Activated CD8-positive, alpha-beta memory T cell treated with anti-CD3 and anti-CD28 coated beads for 48 hours (primary cell): Measurements from ENCODE around the gene LAMA3.
"Not testable (repeated sequence)": the region's sequence is repeated elsewhere in the genome, so short reads cannot be mapped to it uniquely, and the experiment has no call there.

Source experiments
- DNase-seq, 3 experiments: peaks; one replicate each; pipeline ENCODE4 v3.0.0-alpha.2; 2020; ENCODE audit warnings: low read depth in 2 of 3, low spot score in 2 of 3

The LAMA3 gene

GRCh38 chr18:23704806-23705205 lies 15.6 kb downstream of the LAMA3 start:
- DNase-seq = no peak

DNA sequence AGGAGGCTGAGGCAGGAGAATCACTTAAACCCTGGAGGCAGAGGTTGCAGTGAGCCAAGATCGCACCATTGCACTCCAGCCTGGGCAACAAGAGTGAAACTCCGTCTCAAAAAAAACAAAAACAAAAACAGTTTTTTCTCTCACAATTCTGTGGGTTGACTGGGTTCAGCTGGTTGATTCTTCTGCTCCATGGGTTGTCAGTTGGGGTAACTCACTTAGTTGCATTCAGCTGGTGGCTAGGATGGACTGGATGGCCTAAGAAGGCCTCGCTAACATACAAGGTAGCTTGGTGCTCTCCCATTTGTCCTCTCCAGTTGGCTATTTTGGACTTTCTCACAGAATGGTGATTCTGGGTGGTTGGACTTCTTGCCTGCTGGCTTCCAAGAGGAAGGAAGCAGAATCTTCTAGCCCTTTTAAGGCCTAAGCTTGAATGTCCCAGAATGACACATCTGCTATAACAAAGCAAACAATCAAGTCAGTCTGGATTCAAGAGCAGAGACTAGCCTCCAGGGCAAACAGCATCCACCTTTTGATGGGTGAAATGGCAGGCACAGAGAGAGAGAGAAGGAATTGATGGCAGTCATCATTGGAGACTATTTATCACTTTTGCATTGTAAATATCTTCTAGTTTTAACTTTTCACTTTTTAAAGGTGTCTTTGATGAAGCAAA lies 17.9 kb downstream of the LAMA3 start:
- DNase-seq = no peak

GRCh38 chr18:23710068-23710527 lies 20.8 kb downstream of the LAMA3 start:
- DNase-seq = no peak

DNA sequence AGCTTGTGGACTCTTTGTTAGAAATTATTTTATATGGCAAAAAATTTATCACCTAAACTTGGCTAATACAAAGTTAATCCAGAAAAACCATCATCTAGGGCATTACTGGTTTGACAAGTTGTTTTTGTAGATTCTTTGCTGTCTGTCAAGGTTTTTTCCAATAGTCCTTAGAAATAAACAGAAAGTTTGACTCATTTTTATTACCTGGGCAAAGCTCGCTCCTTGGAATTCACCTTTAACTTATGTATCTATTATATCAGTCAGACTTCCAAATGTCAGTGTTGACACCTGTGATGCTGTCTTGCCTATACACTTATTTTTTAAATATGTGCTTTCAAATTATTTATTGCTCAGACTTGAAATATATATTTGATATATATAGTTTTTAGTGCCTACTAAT lies 21.7 kb downstream of the LAMA3 start:
- DNase-seq = no peak

DNA sequence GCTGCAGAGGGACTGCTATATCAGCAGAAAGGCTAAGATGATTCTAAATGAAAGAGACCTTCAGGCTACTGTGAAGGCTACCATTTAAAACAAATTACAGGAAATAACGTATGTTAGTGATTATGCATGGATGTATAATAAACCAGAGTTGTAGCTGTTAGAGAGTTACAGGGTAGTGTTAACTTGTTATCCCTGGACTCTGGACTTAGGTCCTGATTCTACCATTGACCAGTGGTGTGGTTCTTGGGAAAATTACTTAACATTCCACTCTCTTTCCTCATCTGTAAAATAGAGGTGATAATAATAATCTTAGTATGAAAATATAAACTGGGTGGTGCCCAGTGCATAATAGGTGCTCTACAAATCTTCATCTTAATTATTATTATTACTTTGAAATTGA lies 22.2 kb downstream of the LAMA3 start:
- no peak for DNase-seq

- DNase-seq = no peak
Observed at GRCh38 chr18:23712445-23712844, 23.2 kb downstream of the LAMA3 start.

DNA sequence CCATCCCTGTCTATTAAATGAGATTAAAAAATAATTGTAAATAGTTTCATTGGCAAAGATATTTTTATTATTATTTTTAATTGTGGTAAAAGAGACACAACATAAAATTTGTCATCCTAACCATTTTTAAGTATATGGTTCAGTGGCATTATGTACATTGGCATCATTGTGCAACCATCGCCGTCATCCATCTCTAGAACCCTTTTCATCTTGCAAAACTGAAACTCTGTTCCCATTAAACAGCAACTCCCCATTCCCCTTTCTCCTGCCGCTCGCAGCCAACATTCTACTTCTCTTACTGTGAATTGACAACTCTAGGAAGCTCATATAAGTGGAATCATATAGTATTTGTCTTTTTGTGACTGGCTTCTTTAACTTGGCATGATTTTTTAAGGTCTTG lies 25.3 kb downstream of the LAMA3 start:
- no peak for DNase-seq

DNA sequence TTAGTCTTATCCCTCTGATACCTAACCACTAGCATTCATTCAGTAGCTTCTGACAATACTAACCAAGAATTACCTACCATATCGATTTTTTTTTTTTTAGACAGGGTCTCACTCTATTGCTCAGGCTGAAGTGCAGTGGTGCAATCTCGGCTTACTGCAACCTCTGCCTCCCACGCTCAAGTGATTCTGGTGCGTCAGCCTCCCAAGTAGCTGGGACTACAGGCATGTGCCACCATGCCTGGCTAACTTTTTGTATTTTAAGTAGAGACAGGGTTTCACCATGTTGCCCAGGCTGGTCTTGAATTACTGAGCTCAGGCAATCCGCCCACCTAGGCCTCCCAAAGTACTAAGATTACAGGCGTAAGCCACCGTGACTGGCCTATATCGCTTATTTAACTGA lies 26.8 kb downstream of the LAMA3 start:
- DNase-seq = not testable (repeated sequence)

DNA sequence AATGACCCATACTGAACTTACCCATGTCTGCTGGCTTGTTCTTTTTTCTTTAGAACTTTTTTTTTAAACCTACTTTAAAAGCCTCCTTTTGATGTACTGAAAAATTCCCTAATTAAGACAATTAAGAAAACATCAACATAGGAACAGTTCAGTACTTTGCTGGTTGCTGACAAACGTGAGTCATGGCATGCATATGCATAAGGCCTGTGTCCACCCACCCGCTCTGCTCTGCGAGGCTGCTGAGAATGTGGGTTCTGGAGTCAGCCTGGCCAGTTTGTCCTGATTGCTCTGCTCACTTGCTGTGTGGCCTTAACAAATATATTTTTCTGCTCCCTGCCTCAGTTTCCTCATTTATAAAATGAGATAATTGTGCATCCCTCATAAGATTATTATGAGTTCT lies 27.3 kb downstream of the LAMA3 start:
- no peak for DNase-seq

- no peak for DNase-seq
Observed at GRCh38 chr18:23716966-23717365, 27.7 kb downstream of the LAMA3 start.

- no peak for DNase-seq
Observed at GRCh38 chr18:23718243-23718720, 29.0 kb downstream of the LAMA3 start.

- no peak for DNase-seq
Observed at GRCh38 chr18:23718731-23719130, 29.5 kb downstream of the LAMA3 start.

- DNase-seq = no peak
Observed at GRCh38 chr18:23719634-23720201, 30.5 kb downstream of the LAMA3 start.

DNA sequence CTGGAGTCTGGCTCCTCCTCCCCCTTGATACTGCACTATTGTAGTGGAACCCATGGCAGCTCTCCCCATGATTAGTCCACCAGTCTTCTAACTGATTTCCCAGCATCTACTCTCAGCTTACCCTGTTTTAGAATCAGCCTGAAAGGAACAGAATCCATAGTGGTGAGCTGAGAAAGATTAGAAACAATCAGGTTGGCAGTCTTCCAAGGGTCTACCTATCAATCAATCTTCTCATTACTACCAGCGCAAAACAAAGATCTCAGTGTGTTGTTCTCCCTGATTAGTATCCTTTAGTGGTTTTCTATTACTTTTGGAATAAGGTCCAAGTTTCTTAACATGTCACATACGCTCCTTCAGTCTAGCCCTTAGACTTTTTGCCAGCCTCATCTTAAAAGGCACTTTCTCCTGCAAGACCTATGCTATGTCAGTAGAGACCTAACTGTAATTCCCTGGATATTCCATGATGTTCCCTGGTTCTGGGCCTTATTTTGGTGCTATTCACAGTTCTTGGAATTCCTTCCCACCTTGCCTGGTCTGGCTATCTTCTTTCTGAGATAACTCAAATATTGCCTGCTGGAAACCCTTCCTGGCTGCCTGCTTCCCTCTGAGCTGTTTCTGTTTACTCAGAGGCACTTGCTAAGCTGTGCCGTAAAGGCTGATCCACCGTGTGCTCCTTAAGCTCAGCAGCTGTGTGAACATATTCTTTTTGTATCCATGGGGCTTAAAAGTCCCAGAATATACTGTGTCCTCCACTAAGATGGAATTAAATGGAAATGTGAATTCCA lies 32.6 kb downstream of the LAMA3 start:
- DNase-seq = no peak

GRCh38 chr18:23722646-23723045 lies 33.4 kb downstream of the LAMA3 start:
- no peak for DNase-seq

GRCh38 chr18:23723121-23723520 lies 33.9 kb downstream of the LAMA3 start:
- DNase-seq = no peak

DNA sequence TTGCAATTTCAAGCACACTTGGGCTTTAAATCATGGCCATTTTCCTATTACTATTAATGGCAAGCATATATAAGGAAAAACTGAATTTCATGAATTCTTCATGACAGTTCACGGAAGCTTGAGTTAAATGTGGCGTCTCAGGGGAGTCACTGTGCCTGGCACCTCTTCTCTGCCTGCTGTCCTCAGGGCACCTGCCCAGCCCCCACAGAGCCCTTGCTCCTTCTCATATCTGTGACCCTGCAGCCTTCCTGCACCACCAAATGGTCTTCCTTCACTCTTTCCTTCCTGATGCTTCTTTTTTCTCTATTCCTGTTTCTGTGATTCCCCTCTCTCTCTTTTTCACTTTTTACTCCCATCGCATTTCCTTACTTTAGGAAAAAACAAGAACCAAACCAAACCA lies 35.4 kb downstream of the LAMA3 start:
- no peak for DNase-seq

DNA sequence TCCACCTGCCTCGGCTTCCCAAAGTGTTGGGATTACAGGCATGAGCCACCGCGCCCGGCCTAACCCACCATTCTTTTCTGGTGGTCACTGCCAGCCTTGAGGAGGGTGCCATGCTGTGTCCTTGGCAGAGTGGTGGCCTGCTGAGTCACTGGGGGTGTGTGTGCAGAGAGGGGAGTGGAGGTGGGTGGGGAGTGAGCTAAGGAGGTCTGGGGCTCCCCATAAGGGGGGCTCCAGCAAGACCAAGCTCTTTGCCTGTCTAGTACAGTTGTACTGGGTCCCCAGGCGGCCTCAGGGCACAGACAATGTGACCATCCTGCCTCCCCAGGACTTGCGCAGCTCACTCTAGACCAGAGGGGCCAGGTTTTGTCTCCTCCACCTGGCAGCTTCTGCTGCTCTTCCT lies 36.1 kb downstream of the LAMA3 start:
- no peak for DNase-seq

DNA sequence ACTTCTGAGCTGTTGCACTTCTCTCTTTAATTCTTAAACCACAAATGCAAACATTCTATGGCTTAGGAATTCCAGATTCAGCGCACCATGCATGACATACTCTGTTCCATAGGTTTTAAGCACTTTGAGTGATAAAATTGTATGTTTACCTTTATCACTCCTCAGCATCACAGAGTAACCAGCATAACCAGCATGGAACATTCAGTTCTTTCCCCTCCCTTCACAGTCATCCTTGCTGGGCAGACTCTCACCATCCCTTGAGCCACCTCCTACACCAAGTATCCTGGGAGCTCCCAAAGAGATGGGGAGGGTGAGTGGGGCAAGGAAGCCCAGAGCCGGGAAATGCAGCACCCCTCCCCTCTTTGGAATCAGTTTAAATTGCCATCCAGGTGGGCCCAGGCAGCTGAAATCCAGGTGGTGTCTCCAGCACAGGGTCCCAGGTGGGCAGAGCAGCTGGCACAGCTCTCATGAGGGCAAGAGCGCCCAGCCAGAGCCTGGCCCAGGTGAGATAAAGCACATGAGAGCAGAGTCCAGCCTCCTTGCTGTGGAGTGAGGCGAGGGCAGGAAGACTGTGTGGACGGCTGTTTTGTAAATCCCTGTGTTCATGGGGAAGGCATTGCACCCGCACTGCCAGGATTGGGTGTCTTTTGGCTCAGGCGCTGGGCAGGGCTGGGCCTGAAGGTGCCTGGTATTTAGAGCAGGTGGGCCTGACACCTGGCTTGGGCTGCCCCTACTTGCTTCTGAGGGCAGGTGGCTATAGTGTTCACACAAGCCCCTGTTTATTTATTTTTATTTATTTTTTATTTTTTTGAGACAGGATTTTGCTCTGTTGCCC lies 36.8 kb downstream of the LAMA3 start:
- no peak for DNase-seq

GRCh38 chr18:23727707-23728493 lies 38.6 kb downstream of the LAMA3 start:
- DNase-seq = no peak

DNA sequence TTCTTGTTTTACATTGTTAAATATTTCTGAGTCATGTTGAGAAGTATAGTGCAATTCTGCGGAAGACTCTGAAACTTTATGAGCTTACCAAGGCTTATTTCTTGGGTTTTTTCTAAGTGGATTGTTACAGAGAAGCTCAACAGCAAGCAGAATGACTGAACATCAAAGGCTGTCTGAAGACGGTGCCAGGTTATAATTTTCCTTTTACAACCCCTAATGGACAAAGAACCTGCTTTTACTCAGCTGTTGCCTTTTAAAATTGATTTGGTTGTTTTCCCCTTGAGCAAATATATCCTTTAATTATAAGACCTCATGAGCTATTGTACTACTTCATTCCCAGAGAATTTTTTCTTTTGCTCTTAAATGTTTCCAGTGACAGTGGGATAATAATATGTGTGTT lies 41.6 kb downstream of the LAMA3 start:
- no peak for DNase-seq
